Neural progenitor cell (in vitro differentiated cells): ENCODE data around the gene KCNQ1. TPM values are rescaled to one million over a fixed set of nuclear protein-coding genes. Genes with fewer than 3 reads are reported as not detected.
A peak's percentile ranks its signal among the peaks of the same experiment; 100 is the strongest.

Source experiments
- DNase-seq: peaks from one replicate; pipeline ENCODE4 v3.0.0-alpha.2; 2016; ENCODE audit warnings: low spot score
- H2AFZ ChIP-seq: fragments of 200-600 bp; sonication (generic); replicated peaks from 2 replicates; pipeline ENCODE4 v1.6.1; 2016; ENCODE audit warnings: antibody characterized with exemption
- H3F3A ChIP-seq: fragments of 200-600 bp; sonication (generic); 2 replicates; pipeline ENCODE4 v1.6.1; 2016; ENCODE audit warnings: antibody characterized with exemption, low read depth
- H3K27ac ChIP-seq: fragments of 200-600 bp; sonication (generic); 2 replicates; pipeline ENCODE4 v1.5.1; 2016; ENCODE audit warnings: mild to moderate bottlenecking
- H3K27me3 ChIP-seq: fragments of 200-600 bp; sonication (generic); 2 replicates; pipeline ENCODE4 v1.6.1; 2016; ENCODE audit warnings: mild to moderate bottlenecking, moderate library complexity
- H3K36me3 ChIP-seq: fragments of 200-600 bp; sonication (generic); 2 replicates; pipeline ENCODE4 v1.5.1; 2016
- H3K4me1 ChIP-seq: fragments of 200-600 bp; sonication (generic); 2 replicates; pipeline ENCODE4 v1.6.1; 2016; ENCODE audit warnings: mixed run types
- H3K4me2 ChIP-seq: fragments of 200-600 bp; sonication (generic); 2 replicates; pipeline ENCODE4 v1.6.1; 2016
- H3K4me3 ChIP-seq: fragments of 200-600 bp; sonication (generic); 2 replicates; pipeline ENCODE4 v1.5.1; 2016
- H3K79me2 ChIP-seq: fragments of 200-600 bp; sonication (generic); 2 replicates; pipeline ENCODE4 v1.6.1; 2016; ENCODE audit warnings: low read depth
- H3K9ac ChIP-seq: fragments of 200-600 bp; sonication (generic); 2 replicates; pipeline ENCODE4 v1.6.1; 2016
- H3K9me3 ChIP-seq: fragments of 200-600 bp; sonication (generic); 2 replicates; pipeline ENCODE4 v1.5.1; 2016; ENCODE audit warnings: low read depth
- H4K20me1 ChIP-seq: fragments of 200-600 bp; sonication (generic); 2 replicates; pipeline ENCODE4 v1.6.1; 2016; ENCODE audit warnings: low read depth
- H3K27ac Mint-ChIP-seq: 3 replicates; pipeline ENCODE4 v1.8.0; 2021; ENCODE audit warnings: mixed read lengths
- H3K27me3 Mint-ChIP-seq: 2 replicates; pipeline ENCODE4 v1.8.0; 2022; ENCODE audit warnings: low read depth, mild to moderate bottlenecking, inconsistent platforms, moderate library complexity, mixed read lengths; ENCODE audit not compliant: insufficient read depth
- H3K36me3 Mint-ChIP-seq: 3 replicates; pipeline ENCODE4 v1.8.0; 2021; ENCODE audit warnings: mixed read lengths
- H3K4me1 Mint-ChIP-seq: 3 replicates; pipeline ENCODE4 v1.8.0; 2021; ENCODE audit warnings: mixed read lengths
- H3K4me3 Mint-ChIP-seq: 3 replicates; pipeline ENCODE4 v1.8.0; 2021; ENCODE audit warnings: mild to moderate bottlenecking, moderate library complexity, mixed read lengths
- H3K9me3 Mint-ChIP-seq: 3 replicates; pipeline ENCODE4 v1.8.0; 2020; ENCODE audit warnings: mixed read lengths
- CTCF ChIP-seq: fragments of 200-600 bp; sonication (generic); IDR thresholded peaks from 2 replicates; pipeline ENCODE4 v1.5.1; 2017; ENCODE audit warnings: antibody characterized with exemption, mild to moderate bottlenecking
- EZH2 ChIP-seq: fragments of 200-600 bp; sonication (generic); IDR thresholded peaks from 2 replicates; pipeline ENCODE4 v1.6.1; 2017; ENCODE audit warnings: antibody characterized with exemption, mild to moderate bottlenecking, moderate library complexity
- EZH2phosphoT487 ChIP-seq: fragments of 200-600 bp; sonication (generic); IDR thresholded peaks from 2 replicates; pipeline ENCODE4 v1.6.1; 2017; ENCODE audit warnings: antibody characterized with exemption
- total RNA-seq: library from RNA; depleted of rRNA; stranded (reverse); fragments of >200 nt; gene quantifications from 2 replicates; pipeline ENCODE4 v1.2.3, GENCODE V29; 2015; ENCODE audit warnings: low replicate concordance

The KCNQ1 gene
- total RNA-seq, 1 donor from 2014 or later: 0.11 TPM

GRCh38 chr11:2534957-2535672 lies 90.3 kb downstream of the KCNQ1 start:
- no peak for DNase-seq
- peaks cover 37% of the 10 kb centered on the region for H3K27me3 ChIP-seq
- H3K4me3 ChIP-seq: no peak overlapping the region
- no peaks in the 10 kb centered on the region for H3K36me3 Mint-ChIP-seq
- no peak overlapping the region for H3K9ac ChIP-seq
- H3K9me3 ChIP-seq: no peaks in the 10 kb centered on the region
- TF ChIP-seq EZH2: no peak
- no peak for TF ChIP-seq CTCF
- TF ChIP-seq EZH2phosphoT487: no peak
- H3K36me3 ChIP-seq: no peaks in the 10 kb centered on the region
- H3K4me1 ChIP-seq: peaks cover 17% of the 10 kb centered on the region
- H3K27me3 Mint-ChIP-seq: peaks cover 7% of the 10 kb centered on the region
- no peaks in the 10 kb centered on the region for H3K79me2 ChIP-seq
- no peaks in the 10 kb centered on the region for H4K20me1 ChIP-seq
- peaks cover 38% of the 10 kb centered on the region for H3K4me1 Mint-ChIP-seq
- H2AFZ ChIP-seq: no peak overlapping the region
- H3K9me3 Mint-ChIP-seq: no peaks in the 10 kb centered on the region
- no peak overlapping the region for H3K27ac ChIP-seq
- no peak overlapping the region for H3K4me2 ChIP-seq
- peaks cover 13% of the 10 kb centered on the region for H3F3A ChIP-seq
- H3K27ac Mint-ChIP-seq: no peak overlapping the region
- H3K4me3 Mint-ChIP-seq: peak overlapping the region; percentile 13

- H3K27ac ChIP-seq: no peak overlapping the region
- no peaks in the 10 kb centered on the region for H3K79me2 ChIP-seq
- H3K9me3 ChIP-seq: no peaks in the 10 kb centered on the region
- Mint-ChIP-seq H3K4me1 (peaks cover 41% of the 10 kb centered on the region), H3K36me3 (no peaks in the 10 kb centered on the region), H3K4me3 (no peak overlapping the region), H3K27me3 (peaks cover 5% of the 10 kb centered on the region), H3K9me3 (no peaks in the 10 kb centered on the region), H3K27ac (no peak overlapping the region)
- no peaks in the 10 kb centered on the region for H3K36me3 ChIP-seq
- peaks cover 19% of the 10 kb centered on the region for H3K4me1 ChIP-seq
- H3K27me3 ChIP-seq: peaks cover 33% of the 10 kb centered on the region
- no peak for DNase-seq
- no peak overlapping the region for H3K9ac ChIP-seq
- no peak overlapping the region for H3K4me2 ChIP-seq
- no peaks in the 10 kb centered on the region for H4K20me1 ChIP-seq
- H2AFZ ChIP-seq: no peak overlapping the region
- TF ChIP-seq EZH2phosphoT487: no peak
- TF ChIP-seq EZH2: no peak
- TF ChIP-seq CTCF: no peak
- H3F3A ChIP-seq: peaks cover 13% of the 10 kb centered on the region
- no peak overlapping the region for H3K4me3 ChIP-seq
These were observed 91.0 kb downstream of the KCNQ1 start for GRCh38 chr11:2535673-2536439.

- no peak for DNase-seq
- Mint-ChIP-seq H3K27ac (no peak overlapping the region), H3K27me3 (peaks cover 5% of the 10 kb centered on the region), H3K9me3 (no peaks in the 10 kb centered on the region), H3K36me3 (no peaks in the 10 kb centered on the region), H3K4me3 (no peak overlapping the region), H3K4me1 (peaks cover 44% of the 10 kb centered on the region)
- no peak overlapping the region for H2AFZ ChIP-seq
- no peaks in the 10 kb centered on the region for H3K9me3 ChIP-seq
- no peak overlapping the region for H3K27ac ChIP-seq
- H3K4me2 ChIP-seq: no peak overlapping the region
- no peaks in the 10 kb centered on the region for H3K36me3 ChIP-seq
- no peak for TF ChIP-seq CTCF
- no peak for TF ChIP-seq EZH2phosphoT487
- no peak for TF ChIP-seq EZH2
- peaks cover 35% of the 10 kb centered on the region for H3K27me3 ChIP-seq
- H3K4me3 ChIP-seq: no peak overlapping the region
- no peaks in the 10 kb centered on the region for H4K20me1 ChIP-seq
- no peak overlapping the region for H3K9ac ChIP-seq
- H3F3A ChIP-seq: peaks cover 13% of the 10 kb centered on the region
- H3K4me1 ChIP-seq: peaks cover 19% of the 10 kb centered on the region
- H3K79me2 ChIP-seq: no peaks in the 10 kb centered on the region
These were observed 91.7 kb downstream of the KCNQ1 start for GRCh38 chr11:2536440-2536989.
